NCI-H82 (cell line): Measurements from ENCODE around the gene MYL9.

Source experiments
- DNase-seq: peaks from one replicate; lab custom pipeline; 2025; lab: John Stamatoyannopoulos, UW

Gene MYL9

DNA sequence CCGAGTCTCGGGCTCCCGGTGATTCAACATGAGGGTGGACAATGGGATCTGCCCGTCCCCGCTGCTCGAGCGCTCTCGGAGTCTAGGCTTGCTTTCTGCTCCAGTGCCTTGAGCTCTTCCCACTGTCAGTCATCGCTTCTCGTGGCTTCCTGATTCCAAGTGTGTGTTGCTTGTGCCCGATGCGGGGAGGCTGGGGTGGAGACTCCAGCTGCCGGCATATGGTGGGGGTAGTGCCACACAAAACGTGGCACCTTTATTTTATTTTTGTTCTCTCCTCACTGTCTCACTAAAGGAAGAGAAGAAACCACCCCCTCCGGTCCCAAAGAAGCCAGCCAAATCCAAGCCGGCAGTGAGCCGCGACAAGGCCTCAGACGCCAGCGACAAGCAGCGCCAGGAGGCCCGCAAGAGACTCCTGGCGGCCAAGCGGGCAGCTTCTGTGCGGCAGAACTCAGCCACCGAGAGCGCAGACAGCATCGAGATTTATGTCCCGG is 14.8 kb upstream of the MYL9 start:
- no peak for DNase-seq

DNA sequence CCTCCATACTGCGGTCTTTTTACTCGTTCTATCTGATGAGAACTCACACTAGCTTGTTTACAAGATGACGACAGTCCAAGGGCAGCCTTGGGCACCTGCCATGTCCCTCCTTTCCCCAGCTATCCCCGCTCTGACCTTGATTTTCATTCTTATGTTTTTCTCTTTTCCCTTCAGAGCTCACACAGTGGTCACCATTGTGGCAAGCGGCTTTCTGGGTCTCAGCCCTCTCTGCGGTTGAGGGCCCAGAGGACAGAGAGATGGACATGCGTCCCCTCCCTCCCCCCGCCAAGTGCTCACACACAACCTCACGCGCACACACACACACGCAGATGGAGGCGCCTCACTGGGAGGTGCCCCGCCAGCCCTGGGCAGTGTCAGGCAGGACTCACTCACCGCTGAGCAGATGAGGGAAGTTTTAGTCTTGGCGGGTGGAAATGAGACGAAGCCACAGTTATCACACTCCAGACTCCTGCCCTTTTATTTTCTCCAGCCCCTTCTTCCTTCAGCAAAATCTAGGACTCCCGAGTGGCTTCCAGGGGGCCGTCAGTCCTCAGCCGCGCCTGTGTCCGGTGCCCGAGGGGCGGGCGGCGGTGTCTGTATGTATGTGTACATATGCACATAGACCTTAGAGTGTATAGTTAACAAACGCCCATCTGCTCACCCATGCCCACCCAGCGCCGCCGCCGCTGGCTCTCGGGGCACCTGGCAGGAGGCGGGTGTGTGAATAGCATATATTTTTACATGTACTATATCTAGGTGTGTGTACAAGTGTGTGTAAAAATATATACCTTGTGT is 13.8 kb upstream of the MYL9 start:
- no peak for DNase-seq

DNA sequence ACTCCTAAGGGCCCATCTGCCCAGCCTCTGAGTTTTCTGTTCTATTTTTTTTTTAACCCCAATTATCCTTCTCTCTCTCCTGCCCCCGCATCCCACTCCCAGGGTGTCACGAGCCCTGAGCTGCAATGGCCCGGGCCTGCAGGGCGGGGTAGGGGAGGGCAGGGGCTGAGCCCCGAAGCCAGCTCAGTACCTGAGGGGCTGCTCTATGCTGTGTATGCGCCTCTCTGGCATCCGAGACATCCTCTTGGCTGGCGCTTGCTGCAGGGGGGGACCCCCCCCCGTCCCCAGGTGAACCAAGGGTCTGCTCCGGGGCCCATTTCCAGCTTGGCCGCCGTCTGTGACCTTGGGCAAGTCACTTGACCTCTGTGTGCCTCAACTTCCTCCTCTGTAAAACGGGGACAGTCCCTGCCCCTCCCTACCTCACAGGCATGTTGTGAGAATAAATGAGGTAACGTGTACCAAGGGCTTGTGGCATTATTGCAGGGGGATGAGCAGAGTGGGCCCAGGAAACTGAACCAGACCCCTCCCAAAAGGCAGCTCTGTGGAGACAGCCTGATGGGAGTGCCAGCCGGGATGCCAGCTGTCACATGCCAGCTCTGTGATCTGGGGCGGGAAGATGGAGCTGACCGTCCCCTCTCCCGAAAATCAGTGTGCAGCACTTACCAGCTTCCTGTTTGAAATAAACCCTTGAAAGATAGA is 13.0 kb upstream of the MYL9 start:
- DNase-seq: no peak

DNA sequence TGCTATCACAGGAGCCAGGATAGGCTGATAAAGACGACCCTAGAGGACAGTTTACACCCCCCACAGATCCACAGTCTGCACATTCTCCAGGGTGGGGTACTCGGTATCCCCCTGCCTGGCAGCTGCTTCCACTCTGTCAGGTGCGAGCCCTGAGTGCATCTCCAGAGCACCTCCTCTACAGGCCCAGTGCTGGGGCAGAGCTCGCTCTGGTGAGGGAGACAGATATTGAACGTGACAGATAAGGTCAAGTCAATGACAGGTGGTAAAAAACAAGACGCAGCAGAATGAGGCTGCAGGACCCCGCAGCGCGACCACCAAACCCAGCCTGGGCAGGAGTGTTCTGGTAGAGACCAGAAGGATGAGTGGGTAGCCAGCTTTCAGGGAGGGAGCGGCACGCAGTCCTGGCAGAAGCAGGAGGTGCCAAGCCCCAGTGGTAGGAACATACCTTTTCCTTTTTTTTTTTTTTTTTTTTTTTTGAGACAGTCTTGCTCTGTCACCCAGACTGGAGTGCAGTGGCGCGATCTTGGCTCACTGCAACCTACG is 12.4 kb upstream of the MYL9 start:
- DNase-seq: no peak

DNA sequence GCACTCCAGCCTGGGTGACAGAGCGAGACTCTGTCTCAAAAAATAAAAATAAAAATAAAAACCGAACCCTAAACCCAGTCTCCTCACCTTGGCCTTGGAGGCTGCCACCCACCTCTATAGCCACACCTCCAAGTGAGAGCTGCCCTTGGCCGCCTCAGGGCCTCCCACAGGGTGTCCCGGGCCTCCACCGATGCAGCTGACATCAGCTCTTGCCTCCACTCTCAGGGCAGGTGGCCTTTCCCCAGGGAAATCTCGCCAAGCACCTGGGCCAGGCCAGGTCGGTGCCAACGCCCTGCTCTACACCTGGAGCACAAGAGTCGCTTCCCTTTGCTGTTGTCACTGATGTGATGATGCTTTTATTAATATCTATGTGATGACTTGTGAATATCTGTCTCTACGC is 8.9 kb upstream of the MYL9 start:
- no peak for DNase-seq

DNA sequence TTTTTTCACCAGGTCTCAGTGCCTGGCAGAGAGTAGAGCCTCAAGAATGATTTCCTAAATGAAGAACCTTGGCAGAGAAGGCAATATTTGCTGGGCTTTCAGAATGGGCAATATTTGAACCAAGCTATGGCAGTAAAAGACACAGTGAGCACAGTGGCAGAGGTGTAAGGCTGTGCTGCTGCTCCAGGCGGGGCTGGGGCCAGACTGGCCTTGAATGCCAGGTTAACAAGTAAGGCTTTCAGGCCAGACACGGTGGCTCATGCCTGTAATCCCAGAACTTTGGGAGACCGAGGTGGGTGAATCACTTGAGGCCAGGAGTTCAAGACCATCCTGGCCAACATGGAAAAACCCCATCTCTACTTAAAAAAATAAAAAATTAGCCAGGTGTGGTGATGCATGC is 8.5 kb upstream of the MYL9 start:
- no peak for DNase-seq

DNA sequence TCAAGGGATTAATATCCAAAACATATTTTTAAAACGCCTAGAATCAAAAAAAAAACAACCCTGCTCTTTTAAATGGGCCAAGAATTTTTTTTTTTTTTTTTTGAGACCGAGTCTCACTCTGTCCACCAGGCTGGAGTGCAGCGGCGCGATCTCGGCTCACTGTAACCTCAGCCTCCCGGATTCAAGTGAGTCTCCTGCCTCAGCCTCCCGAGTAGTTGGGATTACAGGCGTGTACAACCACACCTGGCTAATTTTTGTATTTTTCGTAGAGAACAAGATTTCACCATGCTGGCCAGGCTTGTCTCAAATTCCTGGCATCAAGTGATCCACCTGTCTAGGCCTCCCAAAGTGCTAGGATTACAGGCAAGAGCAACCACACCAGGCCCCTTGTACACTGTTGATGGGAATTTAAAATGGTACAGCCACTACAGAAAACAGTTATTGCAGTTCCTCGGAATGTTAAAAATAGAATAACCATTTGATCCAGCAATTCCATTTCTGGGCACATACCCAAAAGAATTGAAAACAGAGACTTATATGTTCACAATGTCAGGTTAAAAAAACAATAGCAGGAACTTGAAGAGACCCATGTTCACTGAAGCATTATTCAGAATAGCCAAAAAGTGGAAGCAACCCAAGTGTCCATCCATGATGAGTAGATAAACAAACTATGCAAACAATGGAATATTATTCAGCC is 3.1 kb upstream of the MYL9 start:
- DNase-seq: no peak

DNA sequence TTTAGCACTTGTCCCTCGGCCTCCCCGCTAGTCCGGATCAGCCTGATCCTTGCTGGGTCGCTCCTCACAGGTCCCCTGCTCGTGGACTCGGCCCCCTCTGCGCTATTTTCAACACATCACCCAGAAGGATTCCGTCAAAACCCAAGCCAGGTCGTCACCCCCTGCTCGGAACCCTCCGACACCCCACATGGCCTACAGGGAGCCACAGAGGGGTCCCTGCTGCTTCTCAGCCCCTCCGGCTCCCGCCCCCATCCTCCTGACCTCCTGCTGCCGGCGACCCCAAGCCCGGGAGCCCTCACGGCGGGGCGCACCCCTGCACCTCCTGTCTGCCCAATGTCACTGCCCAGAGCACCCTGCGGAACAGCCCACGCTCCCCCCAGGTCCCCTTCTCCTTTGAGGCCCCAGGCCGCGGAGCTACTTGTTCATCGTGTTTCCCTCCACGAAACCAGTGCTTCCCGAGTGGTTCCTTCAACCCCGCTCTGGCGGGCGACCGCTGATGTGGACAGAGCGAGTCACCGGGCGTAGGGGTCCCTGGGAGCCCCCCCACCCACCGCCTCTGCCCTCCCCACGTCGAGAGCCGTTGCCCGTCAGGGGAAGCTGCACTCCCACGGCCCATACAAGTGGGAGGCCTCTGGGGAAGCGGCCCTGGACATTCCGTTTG is 638 bp upstream of the MYL9 start:
- no peak for DNase-seq

DNA sequence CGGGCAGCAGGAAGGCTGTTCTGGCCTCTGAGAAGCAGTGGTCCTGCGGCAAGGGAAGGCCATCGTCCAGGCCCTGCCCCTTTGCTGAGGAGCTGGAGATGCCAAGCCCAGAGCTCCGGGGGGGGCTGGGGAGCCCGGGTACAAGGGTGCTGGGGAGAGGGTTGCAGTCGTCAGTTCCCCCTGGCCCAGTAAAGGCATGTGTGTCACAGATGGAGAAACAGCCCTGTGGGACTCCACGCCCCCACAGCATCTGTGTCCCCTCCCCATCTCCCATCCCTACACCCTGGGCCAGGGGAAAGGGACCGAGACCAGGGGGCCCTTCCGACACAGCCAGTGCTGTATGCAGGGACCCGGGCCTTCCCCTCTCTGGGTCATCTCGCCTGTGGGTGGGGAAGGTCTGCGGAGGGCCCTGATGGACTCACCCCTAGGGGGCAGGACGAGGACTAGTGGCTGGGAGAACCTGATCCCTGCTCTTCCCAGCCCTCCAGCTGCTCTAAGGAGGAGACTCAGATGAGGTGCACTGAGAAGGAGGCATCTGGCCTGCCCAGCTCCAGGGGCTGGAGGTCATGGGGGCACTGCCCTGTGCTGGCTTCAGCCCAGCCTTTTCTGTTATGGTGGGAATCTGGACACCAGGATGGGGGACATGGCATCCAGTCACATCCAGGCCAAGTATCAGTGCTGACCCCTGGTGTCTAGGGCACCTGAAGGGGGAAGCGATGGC is 609 bp downstream of the MYL9 start:
- peak; percentile 67 for DNase-seq

DNA sequence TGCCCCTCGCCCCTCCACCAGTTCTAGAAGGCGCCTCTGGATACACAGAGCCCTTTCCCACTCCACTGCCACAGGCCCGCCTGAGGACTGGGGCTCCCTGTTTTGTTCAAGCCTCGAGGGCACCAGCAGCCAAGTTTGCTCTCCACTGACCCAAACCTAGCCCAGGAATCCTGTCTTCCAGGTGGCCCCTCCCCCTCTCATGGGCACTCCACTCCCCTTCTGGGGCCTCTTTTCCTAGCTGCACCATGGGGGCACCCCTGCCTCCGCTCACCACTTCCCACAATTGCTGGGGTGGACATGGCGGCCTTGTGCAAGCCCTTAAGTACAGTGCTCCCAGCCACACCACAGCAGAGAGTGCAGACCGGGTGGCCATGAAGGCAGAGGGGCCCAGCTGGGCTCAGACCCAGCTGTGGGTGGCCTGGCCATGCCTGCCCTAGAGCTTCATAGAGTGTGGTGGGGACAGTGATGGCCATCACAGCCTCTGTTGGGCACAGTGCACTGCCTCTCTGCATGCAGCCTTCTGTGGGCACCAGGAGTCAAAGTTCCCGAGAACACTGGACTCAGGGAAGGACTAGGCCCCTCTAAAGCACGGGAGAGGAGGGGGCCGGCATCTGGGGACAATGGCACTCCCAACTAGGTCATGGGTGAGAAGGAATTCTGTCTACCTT is 1.3 kb downstream of the MYL9 start:
- no peak for DNase-seq

DNA sequence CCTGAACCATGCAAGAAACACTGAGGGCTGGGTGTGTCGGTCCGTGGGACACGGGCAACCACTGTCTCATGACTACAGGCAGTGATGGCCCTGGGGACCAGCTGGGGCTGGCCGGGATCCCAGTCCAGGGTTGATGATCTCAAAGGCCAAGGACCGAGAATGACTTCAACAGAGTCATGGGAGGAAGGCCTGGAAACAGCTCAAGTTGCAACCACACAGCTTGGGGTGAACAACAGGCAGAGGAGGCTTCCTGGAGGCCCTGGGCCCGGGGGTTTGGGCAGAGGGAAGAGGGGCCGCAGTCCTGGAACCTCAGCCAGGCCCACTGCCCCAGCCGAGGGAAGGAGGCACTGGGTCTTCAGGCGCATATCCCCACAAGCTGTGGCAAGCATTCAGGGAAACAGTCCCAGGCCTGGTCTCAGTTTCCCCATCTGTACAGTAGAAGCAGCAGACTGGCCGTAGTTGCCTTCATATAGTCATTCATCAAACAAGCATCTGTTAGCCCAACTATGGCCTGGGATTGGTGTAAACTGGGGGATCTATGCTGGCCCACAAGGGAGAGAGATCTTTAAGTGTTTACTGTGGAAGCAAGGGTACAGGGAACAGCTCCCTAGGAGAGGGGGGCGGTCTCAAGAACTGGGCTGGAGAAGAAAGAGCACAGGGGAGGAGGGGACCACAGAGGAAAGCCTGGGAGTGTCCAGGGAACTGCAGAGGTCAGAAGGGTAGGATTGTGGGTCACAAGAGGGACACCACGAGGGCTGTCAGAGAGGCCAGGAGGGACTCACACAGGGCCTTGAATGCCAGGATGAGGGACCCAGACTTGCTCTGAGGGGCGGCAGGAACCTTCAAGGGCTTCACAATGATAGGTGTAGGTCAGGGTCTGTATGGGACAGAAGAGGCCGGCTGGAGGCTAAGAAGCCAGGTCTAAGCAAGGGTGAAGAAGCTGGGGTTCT is 2.1 kb downstream of the MYL9 start:
- DNase-seq: no peak

DNA sequence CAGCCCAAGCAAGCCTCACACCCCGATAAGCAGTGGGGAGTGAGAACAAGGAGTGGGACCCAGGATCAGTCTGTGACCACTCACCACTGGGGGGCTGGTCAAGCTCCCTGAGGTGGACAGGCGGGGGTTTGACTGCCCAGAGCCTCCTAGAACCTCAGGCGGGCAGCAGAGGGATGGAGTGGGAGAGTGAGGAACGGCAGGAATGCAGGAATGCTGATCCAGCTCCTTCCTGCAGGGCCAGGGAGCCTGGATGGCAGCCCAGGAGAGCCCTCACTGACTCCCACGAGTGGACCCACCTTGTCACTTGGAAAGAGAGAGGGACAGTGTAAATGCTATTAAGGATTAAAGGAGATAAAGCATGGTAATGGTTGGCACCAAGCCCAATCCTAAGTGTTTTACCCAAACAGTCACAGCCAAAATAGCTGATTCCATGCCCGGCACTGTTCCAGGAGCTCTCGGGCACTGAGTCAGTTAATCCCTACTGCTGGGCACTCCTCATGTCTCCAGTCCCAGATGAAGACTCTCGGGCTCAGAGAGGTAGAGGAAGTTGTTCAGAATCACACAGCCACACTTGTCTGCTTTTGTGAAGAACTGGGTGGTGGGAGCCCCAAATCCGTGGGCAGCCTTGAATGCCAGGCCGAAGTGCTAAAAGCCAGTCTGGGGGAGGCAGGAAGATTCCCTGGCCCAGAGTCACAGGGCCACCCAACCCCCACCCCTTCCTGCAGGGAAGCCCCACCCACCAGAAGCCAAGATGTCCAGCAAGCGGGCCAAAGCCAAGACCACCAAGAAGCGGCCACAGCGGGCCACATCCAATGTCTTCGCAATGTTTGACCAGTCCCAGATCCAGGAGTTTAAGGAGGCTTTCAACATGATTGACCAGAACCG is 3.1 kb downstream of the MYL9 start:
- peak; percentile 72 for DNase-seq

DNA sequence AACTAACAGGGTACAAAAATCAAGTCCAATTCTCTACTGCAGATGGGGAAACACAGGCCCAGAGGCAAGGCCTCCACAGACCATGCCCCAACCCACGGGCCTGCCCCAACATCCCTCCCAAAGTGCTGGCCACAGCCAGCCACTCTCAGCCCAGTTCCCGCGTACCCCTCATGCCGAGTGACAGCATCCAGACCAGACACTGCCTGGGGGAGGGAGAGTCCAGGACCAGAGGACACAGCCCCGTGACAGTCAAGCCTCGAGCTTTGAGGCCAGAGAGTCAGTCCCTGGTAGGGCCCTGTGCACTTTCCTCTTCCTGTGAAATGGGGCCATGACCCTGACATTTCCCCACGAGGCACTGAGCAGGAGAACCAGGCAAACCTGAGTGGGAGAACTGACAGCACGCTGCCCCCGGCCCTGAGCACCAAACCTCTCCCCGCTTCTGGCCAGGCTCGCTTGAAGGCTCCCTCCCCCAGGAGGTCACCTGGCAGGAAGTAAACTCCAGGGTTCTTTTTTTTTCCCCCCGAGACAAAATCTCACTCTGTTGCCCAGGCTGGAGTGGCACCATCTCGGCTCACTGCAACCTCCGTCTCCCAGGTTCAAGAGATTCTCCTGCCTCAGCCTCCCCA is 4.9 kb downstream of the MYL9 start:
- DNase-seq: no peak

DNA sequence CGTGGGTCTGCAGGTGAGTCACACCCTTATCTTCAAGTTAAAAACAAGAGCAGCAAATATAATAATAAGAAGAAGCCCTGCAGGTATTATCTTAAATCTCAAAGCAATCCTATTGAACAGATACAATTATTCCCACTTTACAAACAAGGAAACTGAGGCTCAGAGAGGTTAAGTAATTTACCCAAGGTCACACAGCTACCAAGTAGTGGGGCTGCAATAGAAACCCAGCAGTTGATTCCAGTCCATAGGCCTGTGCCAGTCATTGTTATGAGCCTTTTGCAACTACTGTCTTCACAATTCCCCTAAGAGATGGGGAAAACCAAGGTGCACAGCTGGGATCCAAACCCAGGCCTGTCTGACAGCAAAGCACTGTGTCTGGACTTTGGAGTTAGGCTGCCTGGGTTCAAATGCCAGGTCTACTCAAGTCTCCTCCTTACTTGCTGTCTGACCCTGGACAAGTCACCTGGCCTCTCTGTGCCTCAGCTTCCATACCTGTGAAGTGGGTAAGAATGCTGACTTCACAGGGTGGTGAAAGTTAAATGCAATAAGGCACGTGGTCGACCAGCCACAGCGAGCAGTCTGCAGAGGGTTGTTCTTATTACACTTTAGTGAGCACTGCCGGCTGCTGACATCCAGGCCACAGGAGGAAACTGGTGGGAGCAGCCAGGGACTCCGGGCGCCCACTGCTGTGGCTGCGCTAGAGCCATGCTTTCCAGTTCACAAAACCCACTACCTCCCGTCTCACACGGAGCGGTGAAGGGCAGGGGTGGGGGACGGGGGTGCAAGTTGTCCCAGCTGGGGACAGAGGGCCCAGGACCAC is 6.1 kb downstream of the MYL9 start:
- DNase-seq: no peak

DNA sequence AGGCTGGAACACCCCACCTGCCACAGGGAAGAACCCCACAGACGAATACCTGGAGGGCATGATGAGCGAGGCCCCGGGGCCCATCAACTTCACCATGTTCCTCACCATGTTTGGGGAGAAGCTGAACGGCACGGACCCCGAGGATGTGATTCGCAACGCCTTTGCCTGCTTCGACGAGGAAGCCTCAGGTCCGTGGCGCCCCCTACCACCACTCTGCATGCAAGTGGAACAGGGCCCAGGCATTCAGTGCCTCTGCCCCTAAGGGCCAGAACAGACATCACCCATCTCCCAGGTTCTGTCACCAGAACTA is 6.6 kb downstream of the MYL9 start:
- peak; percentile 41 for DNase-seq

DNA sequence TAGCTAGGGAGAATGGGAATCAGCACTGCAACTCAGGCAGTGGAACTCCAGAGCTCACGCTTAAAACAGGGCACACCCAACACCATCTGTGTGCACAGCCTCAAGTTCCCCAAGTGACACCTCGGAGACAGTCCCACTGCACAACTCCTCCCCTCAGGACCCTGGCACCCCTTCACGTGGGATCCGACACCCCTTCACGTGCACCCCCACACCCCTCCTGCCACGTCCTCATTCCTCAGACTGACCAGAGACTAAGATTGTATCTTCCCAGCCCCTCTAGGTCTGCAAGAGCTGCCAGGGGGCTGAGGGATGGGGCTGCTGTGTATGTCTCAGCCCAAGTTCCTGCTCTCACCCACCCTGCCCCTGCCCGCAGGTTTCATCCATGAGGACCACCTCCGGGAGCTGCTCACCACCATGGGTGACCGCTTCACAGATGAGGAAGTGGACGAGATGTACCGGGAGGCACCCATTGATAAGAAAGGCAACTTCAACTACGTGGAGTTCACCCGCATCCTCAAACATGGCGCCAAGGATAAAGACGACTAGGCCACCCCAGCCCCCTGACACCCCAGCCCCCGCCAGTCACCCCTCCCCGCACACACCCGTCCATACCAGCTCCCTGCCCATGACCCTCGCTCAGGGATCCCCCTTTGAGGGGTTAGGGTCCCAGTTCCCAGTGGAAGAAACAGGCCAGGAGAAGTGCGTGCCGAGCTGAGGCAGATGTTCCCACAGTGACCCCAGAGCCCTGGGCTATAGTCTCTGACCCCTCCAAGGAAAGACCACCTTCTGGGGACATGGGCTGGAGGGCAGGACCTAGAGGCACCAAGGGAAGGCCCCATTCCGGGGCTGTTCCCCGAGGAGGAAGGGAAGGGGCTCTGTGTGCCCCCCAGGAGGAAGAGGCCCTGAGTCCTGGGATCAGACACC is 7.6 kb downstream of the MYL9 start:
- no peak for DNase-seq

DNA sequence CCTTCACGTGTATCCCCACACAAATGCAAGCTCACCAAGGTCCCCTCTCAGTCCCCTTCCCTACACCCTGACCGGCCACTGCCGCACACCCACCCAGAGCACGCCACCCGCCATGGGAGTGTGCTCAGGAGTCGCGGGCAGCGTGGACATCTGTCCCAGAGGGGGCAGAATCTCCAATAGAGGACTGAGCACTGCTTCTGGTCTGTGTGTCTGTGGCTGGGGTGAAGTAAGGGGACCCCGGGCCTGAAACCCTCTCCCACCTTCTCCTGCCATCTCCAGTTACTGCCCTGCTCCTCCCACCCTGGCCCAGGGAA is 8.3 kb downstream of the MYL9 start:
- DNase-seq: no peak
